ENCODE data around the gene ENTREP3. TPM values are rescaled to one million over a fixed set of nuclear protein-coding genes. Genes with fewer than 3 reads are reported as not detected.
A peak's percentile ranks its signal among the peaks of the same experiment; 100 is the strongest.

ENTREP3 gene
- total RNA-seq, 1 donor from 2014 or later, result 54.1 TPM

GRCh38 chr1:155272466-155273342 lies 17.4 kb upstream of the ENTREP3 start:
- Mint-ChIP-seq H3K9me3 (ENCODE audit: unreplicated experiment) (no peaks in the 10 kb centered on the region), H3K27ac (ENCODE audit: unreplicated experiment) (peak overlapping the region; percentile 93), H3K4me1 (ENCODE audit: unreplicated experiment) (peaks cover 20% of the 10 kb centered on the region), H3K36me3 (ENCODE audit: low read depth, unreplicated experiment) (peaks cover 35% of the 10 kb centered on the region), H3K27me3 (ENCODE audit: unreplicated experiment) (peaks cover 3% of the 10 kb centered on the region), H3K4me3 (ENCODE audit: unreplicated experiment) (peak overlapping the region; percentile 100)
- no peak for TF ChIP-seq CTCF (IDR thresholded peaks at IDR 0.05; ENCODE audit: unreplicated experiment)
- DNase-seq (ENCODE audit: low spot score), result peak; percentile 57

- no peaks in the 10 kb centered on the region for H3K9me3 Mint-ChIP-seq (ENCODE audit: unreplicated experiment)
- no peak for DNase-seq (ENCODE audit: low spot score)
- H3K4me3 Mint-ChIP-seq (ENCODE audit: unreplicated experiment), result peak overlapping the region; percentile 43
- H3K4me1 Mint-ChIP-seq (ENCODE audit: unreplicated experiment), result peaks cover 14% of the 10 kb centered on the region
- peaks cover 55% of the 10 kb centered on the region for H3K36me3 Mint-ChIP-seq (ENCODE audit: low read depth, unreplicated experiment)
- H3K27ac Mint-ChIP-seq (ENCODE audit: unreplicated experiment), result no peak overlapping the region
- peaks cover 2% of the 10 kb centered on the region for H3K27me3 Mint-ChIP-seq (ENCODE audit: unreplicated experiment)
- no peak for TF ChIP-seq CTCF (IDR thresholded peaks at IDR 0.05; ENCODE audit: unreplicated experiment)
These were observed 14.1 kb upstream of the ENTREP3 start for GRCh38 chr1:155269381-155269780.

GRCh38 chr1:155268630-155269029 lies 13.3 kb upstream of the ENTREP3 start:
- peaks cover 3% of the 10 kb centered on the region for H3K27me3 Mint-ChIP-seq (ENCODE audit: unreplicated experiment)
- no peak overlapping the region for H3K4me3 Mint-ChIP-seq (ENCODE audit: unreplicated experiment)
- no peak for TF ChIP-seq CTCF (IDR thresholded peaks at IDR 0.05; ENCODE audit: unreplicated experiment)
- peaks cover 12% of the 10 kb centered on the region for H3K4me1 Mint-ChIP-seq (ENCODE audit: unreplicated experiment)
- H3K36me3 Mint-ChIP-seq (ENCODE audit: low read depth, unreplicated experiment), result peaks cover 62% of the 10 kb centered on the region
- DNase-seq (ENCODE audit: low spot score), result no peak
- no peaks in the 10 kb centered on the region for H3K9me3 Mint-ChIP-seq (ENCODE audit: unreplicated experiment)
- no peak overlapping the region for H3K27ac Mint-ChIP-seq (ENCODE audit: unreplicated experiment)

- Mint-ChIP-seq H3K27ac (ENCODE audit: unreplicated experiment) (no peak overlapping the region), H3K36me3 (ENCODE audit: low read depth, unreplicated experiment) (peaks cover 69% of the 10 kb centered on the region), H3K9me3 (ENCODE audit: unreplicated experiment) (no peaks in the 10 kb centered on the region), H3K27me3 (ENCODE audit: unreplicated experiment) (peaks cover 3% of the 10 kb centered on the region), H3K4me3 (ENCODE audit: unreplicated experiment) (peak overlapping the region; percentile 60), H3K4me1 (ENCODE audit: unreplicated experiment) (peaks cover 8% of the 10 kb centered on the region)
- no peak for DNase-seq (ENCODE audit: low spot score)
- no peak for TF ChIP-seq CTCF (IDR thresholded peaks at IDR 0.05; ENCODE audit: unreplicated experiment)
These were observed 12.1 kb upstream of the ENTREP3 start for GRCh38 chr1:155267373-155267772.

GRCh38 chr1:155266553-155266952 lies 11.3 kb upstream of the ENTREP3 start:
- peak overlapping the region; percentile 49 for H3K4me3 Mint-ChIP-seq (ENCODE audit: unreplicated experiment)
- no peaks in the 10 kb centered on the region for H3K9me3 Mint-ChIP-seq (ENCODE audit: unreplicated experiment)
- H3K27ac Mint-ChIP-seq (ENCODE audit: unreplicated experiment), result no peak overlapping the region
- H3K4me1 Mint-ChIP-seq (ENCODE audit: unreplicated experiment), result peaks cover 8% of the 10 kb centered on the region
- peaks cover 8% of the 10 kb centered on the region for H3K27me3 Mint-ChIP-seq (ENCODE audit: unreplicated experiment)
- peaks cover 69% of the 10 kb centered on the region for H3K36me3 Mint-ChIP-seq (ENCODE audit: low read depth, unreplicated experiment)
- DNase-seq (ENCODE audit: low spot score), result no peak
- no peak for TF ChIP-seq CTCF (IDR thresholded peaks at IDR 0.05; ENCODE audit: unreplicated experiment)

Data from endothelial cell (in vitro differentiated cells).